Measurements from ENCODE around the gene ENTHD1. TPM values are rescaled to one million over a fixed set of nuclear protein-coding genes. Genes with fewer than 3 reads are reported as not detected.

Gene ENTHD1
- total and polyA plus RNA-seq, 12 donors, result 0.09 TPM; not detected in 11

Other genes with a start within 250 kb of the ENTHD1 start
- 1 to 10 TPM in 4 of 10 donors, under 1 TPM in 6; 0.19 to 5.6 (median 0.60) TPM for gene GRAP2, start 7.3 kb upstream of the ENTHD1 start, total RNA-seq
- gene GRAP2, start 7.3 kb upstream of the ENTHD1 start, polyA plus RNA-seq, result 1 to 10 TPM in 1 of 2 donors, under 1 TPM in 1; 0.46 to 1.0 TPM
- not detected for gene TMA7B, start 66.6 kb upstream of the ENTHD1 start, total RNA-seq
- gene TMA7B, start 66.6 kb upstream of the ENTHD1 start, polyA plus RNA-seq, result not detected
- 1 to 10 TPM; 1.3 to 9.7 (median 3.1) TPM for gene FAM83F, start 101.2 kb upstream of the ENTHD1 start, total RNA-seq
- 1 to 10 TPM; 1.1 to 1.2 TPM for gene FAM83F, start 101.2 kb upstream of the ENTHD1 start, polyA plus RNA-seq

Measured in heart right ventricle (tissue), 12 donors.